Activated CD4-positive, alpha-beta T cell treated with anti-CD3 and anti-CD28 coated beads, Interleukin-10, Interleukin-2, amounts not matched to agents 100 ng/mL and 50 ng/mL, durations not matched to agents 16 hours and 8 hours (primary cell): ENCODE results near the gene ANKRD33B.
"Not testable (repeated sequence)": the region's sequence is repeated elsewhere in the genome, so short reads cannot be mapped to it uniquely, and the experiment has no call there.

Experiments
- DNase-seq: peaks from one replicate; pipeline ENCODE4 v3.0.0-alpha.2; 2020

Gene ANKRD33B

DNA sequence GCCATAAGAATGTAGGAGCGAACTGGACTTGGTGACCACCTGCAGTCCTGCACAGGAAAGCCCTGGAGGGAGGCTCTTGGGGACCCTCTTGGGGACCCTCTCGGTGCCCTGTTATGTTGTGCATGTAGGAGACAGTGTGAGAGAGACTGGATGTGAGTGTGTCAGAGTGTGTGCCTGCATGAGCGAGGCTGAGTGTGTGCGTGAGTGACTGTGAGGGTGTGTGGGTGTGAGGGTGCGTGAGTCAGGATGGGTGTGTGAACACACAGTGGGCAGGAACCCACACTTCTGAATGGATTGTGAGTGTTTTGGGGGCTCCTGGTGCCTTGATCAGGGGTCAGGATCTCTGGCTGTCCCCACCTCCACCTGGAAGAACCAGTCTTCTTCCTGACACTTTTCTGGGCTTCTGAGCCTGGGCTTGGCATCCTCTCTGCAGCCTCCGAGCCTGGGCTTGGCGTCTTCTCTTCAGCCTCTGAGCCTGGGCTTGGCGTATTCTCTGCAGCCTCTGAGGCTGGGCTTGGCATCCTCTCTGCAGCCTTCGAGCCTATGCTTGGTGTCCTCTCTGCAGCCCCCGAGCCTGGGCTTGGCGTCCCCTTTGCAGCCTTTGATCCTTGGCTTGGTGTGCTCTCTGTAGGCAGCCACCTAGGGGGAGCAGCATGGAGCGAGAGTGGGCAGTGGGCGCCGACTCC, 25.6 kb upstream of the ANKRD33B start:
- DNase-seq: no peak

DNA sequence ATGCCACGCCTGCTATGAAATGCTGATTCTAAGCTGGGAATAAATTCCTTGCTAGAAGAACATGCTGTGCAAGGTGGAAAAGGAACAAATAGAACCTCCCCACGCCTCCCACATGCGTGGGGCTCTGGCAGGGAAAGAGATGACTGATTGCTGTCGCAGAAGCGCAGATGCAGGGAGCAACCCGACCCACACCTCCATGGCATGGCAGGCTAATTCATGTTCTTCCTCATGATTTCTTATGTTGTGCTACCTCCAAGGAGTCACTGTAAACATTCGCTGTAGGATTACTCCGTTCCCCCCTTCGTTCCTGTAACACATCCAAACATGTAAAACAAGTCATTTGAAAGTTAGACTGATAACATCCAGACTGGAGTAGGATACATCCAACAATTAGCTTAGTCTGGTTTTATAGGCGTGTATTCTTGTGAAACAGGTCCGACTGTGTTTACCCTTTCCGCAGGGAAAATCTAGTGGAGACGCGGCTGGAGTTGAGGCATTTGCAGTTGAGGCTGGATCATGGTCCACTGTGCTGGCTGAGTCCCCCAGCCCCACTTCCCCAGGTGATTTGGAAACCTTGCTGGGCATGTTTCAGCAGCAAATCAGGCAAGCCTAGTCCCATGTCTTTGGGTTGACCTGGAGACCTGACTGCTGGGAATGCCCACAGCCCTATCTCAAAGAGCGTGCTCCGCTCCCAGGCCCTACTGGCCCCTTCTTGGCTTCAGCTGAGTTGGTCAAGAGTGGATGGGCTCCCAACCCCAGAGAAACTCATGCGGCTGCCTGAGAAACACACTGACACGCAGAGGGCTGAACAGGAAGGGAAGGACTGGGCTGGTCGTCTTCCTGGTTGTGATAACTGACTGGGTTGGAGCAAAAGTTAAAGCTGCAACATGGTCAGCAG, 24.8 kb upstream of the ANKRD33B start:
- DNase-seq: no peak

DNA sequence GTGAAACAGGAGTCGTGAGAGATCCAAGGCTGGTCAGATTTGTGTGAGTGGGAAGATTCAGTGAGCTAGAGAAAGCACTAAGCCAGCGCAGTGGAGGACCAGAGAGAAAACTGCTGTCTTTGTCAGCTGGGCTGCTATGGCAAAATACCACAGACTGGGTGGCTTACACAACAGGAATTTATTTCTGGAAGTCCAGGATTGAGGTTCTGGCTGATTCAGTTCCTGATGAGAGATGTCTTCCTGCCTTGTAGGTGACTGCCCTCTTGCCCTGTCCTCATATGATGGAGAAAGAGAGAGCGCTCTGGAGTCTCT, 24.2 kb upstream of the ANKRD33B start:
- no peak for DNase-seq

GRCh38 chr5:10540036-10540544, 23.8 kb upstream of the ANKRD33B start:
- no peak for DNase-seq

DNA sequence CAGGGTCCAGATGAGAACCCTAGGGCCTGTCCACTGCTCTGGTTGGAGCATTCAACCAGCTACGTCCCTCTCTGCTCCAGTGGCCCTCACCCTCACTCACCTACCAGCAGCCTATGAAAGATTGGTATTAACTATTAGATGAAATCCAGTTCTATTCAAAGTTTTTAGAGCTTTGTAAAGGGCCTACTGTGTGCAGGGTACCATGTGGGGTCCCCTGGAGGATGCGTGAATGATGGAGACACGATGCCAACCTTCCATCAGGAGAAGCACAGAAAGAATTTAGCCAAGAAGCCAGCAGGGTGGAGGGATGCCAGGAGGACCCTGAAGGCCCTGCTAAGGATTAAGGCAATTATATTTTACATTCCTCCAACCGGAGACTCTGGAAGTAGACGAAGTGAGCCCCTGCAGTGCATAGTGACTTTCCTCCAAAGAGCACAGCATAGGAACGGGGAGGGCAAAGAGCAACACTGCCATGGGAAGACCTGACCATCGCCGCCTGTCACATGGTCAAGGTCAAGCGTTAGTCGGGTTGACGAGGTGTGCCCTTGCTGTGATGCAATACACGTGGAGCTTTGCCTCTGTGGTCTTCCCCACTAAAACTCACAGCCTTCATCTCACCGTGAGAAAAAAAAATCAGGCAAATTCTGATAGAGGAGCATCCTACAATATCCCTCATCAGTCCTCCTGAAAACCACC, 22.8 kb upstream of the ANKRD33B start:
- no peak for DNase-seq

DNA sequence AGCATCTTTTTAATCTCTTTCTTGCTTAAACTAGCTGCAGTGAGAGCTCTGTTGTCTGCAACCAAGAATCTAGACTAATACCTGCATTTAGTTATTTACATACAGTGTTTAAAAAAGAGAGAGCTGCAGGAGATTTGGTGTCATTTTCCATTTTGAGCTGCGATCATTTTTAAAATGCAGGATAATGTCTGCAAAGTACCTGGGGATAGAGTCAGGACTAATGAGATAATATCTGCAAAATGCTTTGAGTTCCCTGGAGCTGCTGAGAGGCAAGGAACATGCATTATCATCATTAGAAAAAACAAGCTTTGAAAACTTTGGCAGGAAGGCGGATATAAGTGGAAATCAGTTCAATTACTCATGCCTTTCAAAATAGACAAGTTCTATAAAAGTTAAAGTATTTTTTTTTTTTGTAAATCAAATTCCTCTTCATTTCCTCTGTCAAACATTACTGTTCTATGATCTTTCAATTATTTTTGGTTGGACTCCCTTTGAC, 21.8 kb upstream of the ANKRD33B start:
- no peak for DNase-seq

DNA sequence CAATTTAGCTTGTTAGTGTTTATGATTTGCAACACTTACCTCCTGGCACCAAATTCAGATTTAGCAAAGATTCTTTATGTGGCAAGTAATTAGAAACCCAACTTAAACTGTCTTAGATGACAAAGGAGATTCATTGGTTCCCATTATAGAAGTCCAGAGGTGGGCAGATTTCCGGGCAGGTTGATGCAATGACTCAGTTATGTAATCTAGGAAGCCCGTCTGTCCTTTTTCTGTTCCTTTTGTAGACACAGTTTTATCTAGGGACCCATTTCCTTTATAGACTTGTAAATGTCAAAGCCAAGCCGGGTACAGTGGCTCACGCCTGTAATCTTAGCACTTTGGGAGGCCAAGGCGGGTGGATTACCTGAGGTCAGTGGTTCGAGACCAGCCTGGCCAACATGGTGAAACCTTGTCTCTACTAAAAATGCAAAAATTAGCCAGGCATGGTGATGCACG, 20.3 kb upstream of the ANKRD33B start:
- no peak for DNase-seq

GRCh38 chr5:10545084-10545483, 18.8 kb upstream of the ANKRD33B start:
- no peak for DNase-seq

DNA sequence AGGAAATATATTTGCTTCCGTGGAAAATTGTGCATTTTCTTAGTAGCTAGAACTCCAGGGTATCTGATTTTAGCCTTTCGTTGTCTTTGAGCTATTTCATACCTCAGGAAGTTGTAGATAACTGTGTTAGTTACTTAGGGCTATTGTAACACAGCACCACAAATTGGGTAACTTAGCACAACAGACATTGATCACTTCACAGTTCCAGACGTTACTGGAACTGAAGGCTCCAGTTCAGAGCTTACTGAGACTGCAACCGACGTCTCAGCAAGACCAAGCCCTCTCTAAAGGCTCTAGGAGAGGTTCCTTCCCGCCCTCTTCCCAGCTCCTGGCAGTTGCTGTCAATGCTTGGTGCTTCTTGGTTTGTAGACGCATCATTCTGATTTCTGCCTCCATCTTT, 17.7 kb upstream of the ANKRD33B start:
- no peak for DNase-seq

DNA sequence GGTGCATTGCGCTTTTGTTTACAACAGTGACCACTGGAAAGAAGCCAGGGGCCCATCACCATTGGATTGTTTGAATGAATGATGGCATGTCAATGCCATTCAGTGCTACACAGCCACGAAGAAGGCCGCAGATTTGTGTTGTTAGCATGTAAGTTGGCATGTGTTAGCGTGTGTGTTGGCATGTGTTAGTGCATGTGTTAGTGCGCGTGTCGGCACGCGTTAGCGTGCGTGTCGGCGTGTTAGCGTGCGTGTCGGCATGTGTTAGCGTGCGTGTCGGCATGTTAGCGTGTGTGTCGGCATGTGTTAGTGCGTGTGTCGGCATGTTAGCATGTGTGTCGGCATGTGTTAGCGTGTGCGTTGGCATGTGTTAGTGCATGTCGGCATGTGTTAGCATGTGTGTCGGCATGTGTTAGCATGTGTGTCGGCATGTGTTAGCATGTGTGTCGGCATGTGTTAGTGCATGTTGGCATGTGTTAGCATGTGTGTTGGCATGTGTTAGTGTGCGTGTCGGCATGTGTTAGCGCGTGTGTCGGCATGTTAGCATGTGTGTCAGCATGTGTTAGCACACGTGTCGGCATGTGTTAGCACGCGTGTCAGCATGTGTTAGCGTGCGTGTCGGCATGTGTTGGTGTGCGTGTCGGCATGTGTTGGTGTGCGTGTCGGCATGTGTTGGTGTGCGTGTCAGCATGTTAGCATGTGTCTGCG, 15.3 kb upstream of the ANKRD33B start:
- no peak for DNase-seq

DNA sequence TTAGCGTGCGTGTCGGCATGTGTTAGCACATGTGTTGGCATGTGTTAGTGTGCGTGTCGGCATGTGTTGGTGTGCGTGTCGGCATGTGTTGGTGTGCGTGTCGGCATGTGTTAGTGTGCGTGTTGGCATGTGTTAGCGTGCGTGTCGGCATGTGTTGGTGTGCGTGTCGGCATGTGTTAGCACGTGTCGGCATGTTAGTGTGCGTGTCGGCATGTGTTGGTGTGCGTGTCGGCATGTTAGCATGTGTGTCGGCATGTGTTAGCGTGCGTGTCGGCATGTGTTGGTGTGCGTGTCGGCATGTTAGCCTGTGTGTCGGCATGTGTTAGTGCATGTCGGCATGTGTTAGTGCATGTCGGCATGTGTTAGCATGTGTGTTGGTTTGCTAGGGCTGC, 14.8 kb upstream of the ANKRD33B start:
- DNase-seq: not testable (repeated sequence)

GRCh38 chr5:10550222-10550995, 13.5 kb upstream of the ANKRD33B start:
- DNase-seq: no peak

GRCh38 chr5:10551782-10552138, 12.1 kb upstream of the ANKRD33B start:
- no peak for DNase-seq

- DNase-seq: no peak
These were observed 11.4 kb upstream of the ANKRD33B start for GRCh38 chr5:10552183-10553143.

- DNase-seq: no peak
These were observed 10.4 kb upstream of the ANKRD33B start for GRCh38 chr5:10553476-10553875.

- DNase-seq: no peak
These were observed 8.6 kb upstream of the ANKRD33B start for GRCh38 chr5:10555277-10555684.

- DNase-seq: no peak
These were observed 7.5 kb upstream of the ANKRD33B start for GRCh38 chr5:10556289-10556807.

- DNase-seq: no peak
These were observed 6.8 kb upstream of the ANKRD33B start for GRCh38 chr5:10556893-10557746.

GRCh38 chr5:10559151-10559550, 4.7 kb upstream of the ANKRD33B start:
- DNase-seq: no peak

DNA sequence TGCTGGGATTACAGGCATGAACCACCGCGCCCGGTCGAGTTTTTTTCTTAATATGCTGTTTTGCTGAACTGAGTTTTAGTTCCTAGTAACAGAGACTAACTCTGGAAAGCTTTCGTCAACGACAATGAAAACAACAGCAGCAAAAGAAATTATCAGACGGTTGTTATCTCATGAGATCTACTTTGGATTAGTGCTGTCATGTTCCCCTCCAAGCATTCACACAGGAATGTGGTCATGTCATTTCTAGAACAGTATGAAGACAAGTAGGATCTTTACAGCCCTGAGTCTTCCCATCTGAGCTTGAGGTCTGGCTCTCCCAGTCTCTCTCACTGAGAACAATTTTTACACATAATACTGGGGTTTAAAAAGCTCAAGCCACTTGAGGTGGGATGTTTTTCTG, 4.0 kb upstream of the ANKRD33B start:
- DNase-seq: no peak
